Uterus (tissue), 2 donors: ENCODE data around the gene TMEM35B.

Experiments used
- CTCF ChIP-seq, 4 experiments: fragments of 200-600 bp in 2 of 4; fragments of 450-650 bp in 2 of 4; sonication (generic) in 2 of 4; IDR thresholded peaks; one replicate each; pipeline ENCODE4 v1.5.1; 2016 to 2019; ENCODE audit warnings: antibody characterized with exemption in 4 of 4, mild to moderate bottlenecking in 2 of 4, moderate library complexity in 1 of 4
- POLR2A ChIP-seq, 2 donors: fragments of 450-650 bp; IDR thresholded peaks; one replicate each; pipeline ENCODE4 v1.6.1; 2016; ENCODE audit warnings: antibody characterized with exemption in 2 of 2, mild to moderate bottlenecking in 1 of 2, moderate library complexity in 1 of 2

GRCh38 chr1:35029761-35030160 lies 44.6 kb upstream of the TMEM35B start:
- TF ChIP-seq CTCF (IDR thresholded peaks at IDR 0.05) (no peak), POLR2A (IDR thresholded peaks at IDR 0.05) (no peak)
